HL-60 (cell line): ENCODE data around the gene GLCE.
"Not testable (repeated sequence)": the region's sequence is repeated elsewhere in the genome, so short reads cannot be mapped to it uniquely, and the experiment has no call there.

ENCODE experiments used
- REST ChIP-seq: IDR thresholded peaks from 2 replicates; pipeline ENCODE4 v1.6.1; 2012; ENCODE audit warnings: low read depth; ENCODE audit not compliant: insufficient replicate concordance
- SPI1 ChIP-seq: IDR thresholded peaks from 2 replicates; pipeline ENCODE4 v1.6.1; 2012; ENCODE audit warnings: low read depth, mild to moderate bottlenecking, borderline replicate concordance
- TF ChIP-seq, protein P1 (sequence below): IDR thresholded peaks from one replicate; pipeline ENCODE4 v1.5.1; 2011; ENCODE audit warnings: low read length, control low read depth, inconsistent platforms; ENCODE audit not compliant: insufficient read depth

DNA sequence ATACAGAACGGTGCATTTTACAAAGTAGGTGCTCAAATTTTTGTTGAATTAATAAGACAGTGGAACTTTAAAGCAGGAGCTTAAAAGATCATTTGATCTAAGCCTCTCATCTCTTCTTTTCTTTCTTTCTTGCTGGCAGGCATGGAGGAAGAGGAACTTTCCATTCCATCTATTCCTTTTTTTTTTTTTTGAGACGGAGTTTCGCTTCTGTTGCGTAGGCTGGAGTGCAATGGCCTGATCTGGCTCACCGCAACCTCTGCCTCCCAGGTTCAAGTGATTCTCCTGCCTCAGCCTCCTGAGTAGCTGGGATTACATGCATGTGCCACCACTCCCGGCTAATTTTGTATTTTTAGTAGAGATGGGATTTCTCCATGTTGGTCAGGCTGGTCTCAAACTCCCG, 7.9 kb downstream of the GLCE start:
- TF ChIP-seq, protein P1, sequence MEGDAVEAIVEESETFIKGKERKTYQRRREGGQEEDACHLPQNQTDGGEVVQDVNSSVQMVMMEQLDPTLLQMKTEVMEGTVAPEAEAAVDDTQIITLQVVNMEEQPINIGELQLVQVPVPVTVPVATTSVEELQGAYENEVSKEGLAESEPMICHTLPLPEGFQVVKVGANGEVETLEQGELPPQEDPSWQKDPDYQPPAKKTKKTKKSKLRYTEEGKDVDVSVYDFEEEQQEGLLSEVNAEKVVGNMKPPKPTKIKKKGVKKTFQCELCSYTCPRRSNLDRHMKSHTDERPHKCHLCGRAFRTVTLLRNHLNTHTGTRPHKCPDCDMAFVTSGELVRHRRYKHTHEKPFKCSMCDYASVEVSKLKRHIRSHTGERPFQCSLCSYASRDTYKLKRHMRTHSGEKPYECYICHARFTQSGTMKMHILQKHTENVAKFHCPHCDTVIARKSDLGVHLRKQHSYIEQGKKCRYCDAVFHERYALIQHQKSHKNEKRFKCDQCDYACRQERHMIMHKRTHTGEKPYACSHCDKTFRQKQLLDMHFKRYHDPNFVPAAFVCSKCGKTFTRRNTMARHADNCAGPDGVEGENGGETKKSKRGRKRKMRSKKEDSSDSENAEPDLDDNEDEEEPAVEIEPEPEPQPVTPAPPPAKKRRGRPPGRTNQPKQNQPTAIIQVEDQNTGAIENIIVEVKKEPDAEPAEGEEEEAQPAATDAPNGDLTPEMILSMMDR = not testable (repeated sequence)
- not testable (repeated sequence) for TF ChIP-seq REST, SPI1
